ENCODE results near the gene HS3ST3B1. TPM values are rescaled to one million over a fixed set of nuclear protein-coding genes. Genes with fewer than 3 reads are reported as not detected.

The HS3ST3B1 gene
- total RNA-seq, 1 experiment from 2014 or later: 2.4 TPM

DNA sequence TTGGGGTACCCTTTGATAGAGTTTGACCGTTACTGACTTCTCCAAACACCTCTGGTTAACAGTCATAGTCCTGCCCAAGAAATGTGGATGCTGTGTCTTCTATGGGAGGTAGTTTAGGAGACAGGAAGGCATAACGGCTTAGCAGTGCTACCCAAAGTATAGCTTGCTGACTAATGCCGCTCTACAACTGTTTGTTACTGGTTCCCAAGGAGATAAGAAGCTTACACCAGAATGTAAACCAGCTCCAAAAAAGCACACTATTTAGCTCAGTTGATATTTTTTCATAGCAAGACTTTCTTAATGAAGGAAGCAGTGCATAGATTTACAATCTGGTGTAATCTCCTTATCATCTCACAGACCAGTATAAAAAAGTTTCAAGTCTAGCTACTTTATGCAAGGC lies 95.7 kb downstream of the HS3ST3B1 start:
- ChIA-PET POLR2A (no interaction called here), RAD21 (ENCODE audit: low non-redundant PET in 1 of 2, low total read pairs in 2 of 2, uncharacterized antibody in 2 of 2, unreplicated experiment in 2 of 2) (interaction anchor here in 1 of 2 experiments (0.7 kb wide), 1 partner anchor 96 kb away, joined by 3 read pairs; the partner anchor contains the start of gene HS3ST3B1), CTCF (no interaction called here)
- intact Hi-C loops (cut with micrococcal nuclease): no loop called here
- Histone ChIP-seq H3K27me3 (ENCODE audit: insufficient read depth, low read length) (0 out of 2 replicates have a peak, but pooled peaks cover 4% of the 10 kb centered on the region), H3K9me3 (ENCODE audit: control insufficient read depth in 1 of 2, insufficient read depth in 1 of 2, low read depth in 1 of 2, low read length in 2 of 2) (no peaks in the 10 kb centered on the region), H3K4me1 (ENCODE audit: control insufficient read depth in 1 of 2, insufficient read depth in 2 of 2, low read length in 2 of 2) (no peaks in the 10 kb centered on the region), H3K36me3 (ENCODE audit: control insufficient read depth in 1 of 2, insufficient read depth in 2 of 2, low read length in 2 of 2) (no peaks in the 10 kb centered on the region), H4K20me1 (ENCODE audit: insufficient read depth) (no peaks in the 10 kb centered on the region), H3K4me2 (ENCODE audit: low read length) (no peak overlapping the region), H3K4me3 (replicated peaks in 1 of 2; ENCODE audit: low read depth in 1 of 2, low read length in 2 of 2) (no peak overlapping the region), H3K9ac (ENCODE audit: low read length) (no peak overlapping the region), H3K27ac (ENCODE audit: low read depth, low read length) (no peak overlapping the region), H3K79me2 (ENCODE audit: insufficient read depth, low read length) (no peaks in the 10 kb centered on the region), H2AFZ (ENCODE audit: low read depth, low read length, poor library complexity, severe bottlenecking) (no peak overlapping the region), H3K9me2 (ENCODE audit: insufficient read depth) (no peaks in the 10 kb centered on the region)
- no peak for DNase-seq (ENCODE audit: low read depth, low spot score)
- ATAC-seq: no peak
- TF ChIP-seq JUND (IDR thresholded peaks at IDR 0.05) (no peak), EZH2 (IDR thresholded peaks at IDR 0.05) (no peak), YY1 (IDR thresholded peaks at IDR 0.05; ENCODE audit: extremely low read depth, insufficient replicate concordance, low read depth, low read length) (no peak), ELF1 (IDR thresholded peaks at IDR 0.05; ENCODE audit: borderline replicate concordance, low read depth) (no peak), SIN3A (IDR thresholded peaks at IDR 0.05; ENCODE audit: low read depth) (no peak), CEBPB (IDR thresholded peaks at IDR 0.05; ENCODE audit: low read depth) (no peak), ZNF274 (IDR thresholded peaks at IDR 0.05; ENCODE audit: low read depth, low read length) (no peak)
- TF ChIP-seq, protein P1, sequence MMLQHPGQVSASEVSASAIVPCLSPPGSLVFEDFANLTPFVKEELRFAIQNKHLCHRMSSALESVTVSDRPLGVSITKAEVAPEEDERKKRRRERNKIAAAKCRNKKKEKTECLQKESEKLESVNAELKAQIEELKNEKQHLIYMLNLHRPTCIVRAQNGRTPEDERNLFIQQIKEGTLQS (IDR thresholded peaks at IDR 0.05): no peak
- BruUV-seq (replicated peaks): no TSS peak

DNA sequence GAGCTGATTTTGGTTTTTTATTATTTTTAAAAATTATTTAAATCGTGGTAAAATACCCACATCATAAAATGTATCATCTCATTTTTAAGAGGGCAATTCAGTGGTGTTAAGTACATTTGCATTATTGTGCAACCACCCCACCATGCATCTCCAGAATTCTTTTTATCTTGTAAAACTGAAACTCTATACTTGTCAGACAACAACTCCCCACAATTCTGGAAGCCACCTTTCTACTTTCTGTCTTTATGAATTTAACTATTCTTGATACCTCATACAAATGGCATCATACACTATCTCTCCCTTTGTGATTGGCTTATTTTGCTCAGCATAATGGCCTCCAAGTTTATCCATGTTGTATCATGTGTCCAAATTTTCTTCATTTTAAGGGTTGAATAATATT lies 97.9 kb downstream of the HS3ST3B1 start:
- no peak for DNase-seq (ENCODE audit: low read depth, low spot score)
- no peak overlapping the region for H3K4me3 ChIP-seq (replicated peaks in 1 of 2; ENCODE audit: low read depth in 1 of 2, low read length in 2 of 2)
- H3K79me2 ChIP-seq (ENCODE audit: insufficient read depth, low read length): no peaks in the 10 kb centered on the region
- no peak overlapping the region for H3K27ac ChIP-seq (ENCODE audit: low read depth, low read length)
- H2AFZ ChIP-seq (ENCODE audit: low read depth, low read length, poor library complexity, severe bottlenecking): no peak overlapping the region
- H3K4me2 ChIP-seq (ENCODE audit: low read length): no peak overlapping the region
- ATAC-seq: no peak
- POLR2A ChIA-PET: no interaction called here
- CTCF ChIA-PET: no interaction called here
- RAD21 ChIA-PET (ENCODE audit: low non-redundant PET in 1 of 2, low total read pairs in 2 of 2, uncharacterized antibody in 2 of 2, unreplicated experiment in 2 of 2): no interaction called here
- H4K20me1 ChIP-seq (ENCODE audit: insufficient read depth): no peaks in the 10 kb centered on the region
- no TSS peak for BruUV-seq (replicated peaks)
- H3K27me3 ChIP-seq (ENCODE audit: insufficient read depth, low read length): 0 out of 2 replicates have a peak, but pooled peaks cover 4% of the 10 kb centered on the region
- intact Hi-C loops (cut with micrococcal nuclease): no loop called here
- no peak overlapping the region for H3K9ac ChIP-seq (ENCODE audit: low read length)
- no peaks in the 10 kb centered on the region for H3K9me2 ChIP-seq (ENCODE audit: insufficient read depth)
- H3K36me3 ChIP-seq (ENCODE audit: control insufficient read depth in 1 of 2, insufficient read depth in 2 of 2, low read length in 2 of 2): no peaks in the 10 kb centered on the region
- no peaks in the 10 kb centered on the region for H3K4me1 ChIP-seq (ENCODE audit: control insufficient read depth in 1 of 2, insufficient read depth in 2 of 2, low read length in 2 of 2)
- TF ChIP-seq EGR1 (IDR thresholded peaks at IDR 0.05; ENCODE audit: low read depth): no peak
- TF ChIP-seq SP1 (IDR thresholded peaks at IDR 0.05; ENCODE audit: low read depth): no peak
- TF ChIP-seq ELF1 (IDR thresholded peaks at IDR 0.05; ENCODE audit: borderline replicate concordance, low read depth): no peak
- TF ChIP-seq FOSL1 (IDR thresholded peaks at IDR 0.05; ENCODE audit: low read depth): no peak
- no peak for TF ChIP-seq CBX3 (IDR thresholded peaks at IDR 0.05; ENCODE audit: low read depth)
- TF ChIP-seq ZFX (IDR thresholded peaks at IDR 0.05): no peak
- no peak for TF ChIP-seq MAX (IDR thresholded peaks at IDR 0.05)
- TF ChIP-seq ZNF274 (IDR thresholded peaks at IDR 0.05; ENCODE audit: low read depth, low read length): no peak
- TF ChIP-seq CTCF (IDR thresholded peaks at IDR 0.05 in 2 of 3, conservative IDR thresholded peaks at IDR 0.05 in 1 of 3; ENCODE audit: borderline replicate concordance in 1 of 3, insufficient read depth in 1 of 3, low read depth in 2 of 3, low read length in 2 of 3): no peak
- no peak for TF ChIP-seq EZH2phosphoT487 (IDR thresholded peaks at IDR 0.05; ENCODE audit: borderline replicate concordance)
- no peak for TF ChIP-seq POLR2A (IDR thresholded peaks at IDR 0.05; ENCODE audit: borderline replicate concordance, extremely low read depth, insufficient read depth, insufficient read length)
- no peaks in the 10 kb centered on the region for H3K9me3 ChIP-seq (ENCODE audit: control insufficient read depth in 1 of 2, insufficient read depth in 1 of 2, low read depth in 1 of 2, low read length in 2 of 2)
